ENCODE data around the gene IRF9. TPM values are rescaled to one million over a fixed set of nuclear protein-coding genes. Genes with fewer than 3 reads are reported as not detected.

IRF9 gene
- total RNA-seq, 1 donor: 112 TPM

GRCh38 chr14:24172261-24172860 is 11.3 kb downstream of the IRF9 start:
- no peak for DNase-seq (ENCODE audit: low read depth in 2 of 3, low spot score in 2 of 3)

- DNase-seq (ENCODE audit: low read depth in 2 of 3, low spot score in 2 of 3): no peak
These were observed 11.8 kb downstream of the IRF9 start for GRCh38 chr14:24172871-24173281.

GRCh38 chr14:24176599-24176998 is 15.5 kb downstream of the IRF9 start:
- DNase-seq (ENCODE audit: low read depth in 2 of 3, low spot score in 2 of 3): no peak

- no peak for DNase-seq (ENCODE audit: low read depth in 2 of 3, low spot score in 2 of 3)
These were observed 16.2 kb downstream of the IRF9 start for GRCh38 chr14:24177041-24177825.

- no peak for DNase-seq (ENCODE audit: low read depth in 2 of 3, low spot score in 2 of 3)
These were observed 16.8 kb downstream of the IRF9 start for GRCh38 chr14:24177891-24178290.

DNA sequence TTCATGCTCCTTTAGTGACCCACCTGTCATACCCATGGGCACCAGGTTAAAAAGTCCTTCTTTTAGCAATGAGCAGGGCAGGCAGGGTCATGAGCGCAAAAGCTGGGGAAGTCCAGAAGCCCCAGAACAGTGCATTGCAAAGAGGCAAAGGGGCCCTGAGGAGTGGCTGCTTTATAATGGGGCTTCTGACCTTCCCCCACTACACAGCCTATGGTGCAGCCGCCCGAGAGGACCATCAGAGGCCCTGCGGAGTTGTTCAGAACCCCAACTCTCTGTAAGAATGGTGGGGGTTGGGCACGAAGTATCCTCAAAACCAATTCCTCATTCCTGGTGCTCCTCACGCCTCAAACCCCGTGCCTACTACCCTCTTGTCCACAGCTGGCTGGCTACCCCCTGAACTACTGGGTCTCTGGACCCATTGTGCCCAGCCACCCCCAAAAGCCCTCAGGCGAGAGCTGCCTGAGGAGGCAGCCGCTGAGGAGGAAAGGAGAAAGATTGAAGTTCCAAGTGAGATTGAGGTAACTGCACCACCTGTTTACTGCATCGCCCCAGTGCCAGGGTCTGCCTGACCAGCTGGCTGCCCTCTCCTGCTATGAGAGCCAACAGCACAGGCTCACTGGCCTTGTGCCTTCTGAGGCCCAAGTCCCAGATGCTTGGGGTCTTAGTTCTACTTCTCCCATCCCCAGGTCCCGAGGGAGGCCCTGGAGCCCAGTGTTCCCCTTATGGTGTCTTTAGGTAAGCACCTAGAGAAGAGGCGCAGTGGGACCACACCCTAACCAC is 17.5 kb downstream of the IRF9 start:
- no peak for DNase-seq (ENCODE audit: low read depth in 2 of 3, low spot score in 2 of 3)

- DNase-seq (ENCODE audit: low read depth in 2 of 3, low spot score in 2 of 3): no peak
These were observed 18.4 kb downstream of the IRF9 start for GRCh38 chr14:24179294-24179960.

DNA sequence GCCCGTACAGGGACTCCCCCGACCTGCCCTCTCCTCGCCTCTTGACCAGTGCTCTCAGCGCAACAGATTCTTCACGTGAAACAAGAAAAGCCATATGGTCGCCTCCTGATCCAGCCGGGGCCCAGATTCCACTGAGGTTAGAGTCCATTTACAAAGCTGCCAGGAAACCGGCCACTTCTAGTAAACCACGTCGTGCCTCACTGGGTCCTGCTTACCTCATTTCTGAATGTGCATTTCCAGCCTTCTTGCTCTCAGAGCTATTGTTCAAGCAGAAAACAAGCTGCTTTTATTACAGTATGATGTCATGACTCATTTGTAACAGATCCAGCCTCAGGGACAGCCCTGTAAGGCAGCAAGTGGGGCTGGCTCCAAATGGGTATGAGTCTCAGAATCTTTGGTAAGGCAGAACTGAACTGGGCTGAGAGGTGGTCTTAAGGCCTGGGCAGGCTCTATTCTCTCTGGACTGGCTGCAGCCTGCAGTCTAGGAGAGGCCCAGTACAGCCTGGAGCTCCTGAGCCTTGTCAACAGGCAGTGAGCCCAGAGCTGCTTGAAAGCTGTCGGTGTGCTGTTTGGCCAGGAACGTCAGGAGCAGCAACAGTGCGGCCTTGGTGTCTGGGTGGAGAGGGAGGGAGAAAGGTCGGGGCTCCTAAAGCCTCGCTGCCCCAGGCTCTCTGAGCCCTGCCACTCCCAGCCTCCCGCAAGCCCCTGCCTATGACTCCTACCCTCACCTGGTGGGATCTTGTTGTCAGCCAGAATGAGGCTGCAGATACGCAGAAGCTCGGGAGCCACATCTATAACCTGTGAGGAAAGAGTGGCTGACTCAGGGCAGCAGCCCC is 19.1 kb downstream of the IRF9 start:
- DNase-seq (ENCODE audit: low read depth in 2 of 3, low spot score in 2 of 3): no peak

DNA sequence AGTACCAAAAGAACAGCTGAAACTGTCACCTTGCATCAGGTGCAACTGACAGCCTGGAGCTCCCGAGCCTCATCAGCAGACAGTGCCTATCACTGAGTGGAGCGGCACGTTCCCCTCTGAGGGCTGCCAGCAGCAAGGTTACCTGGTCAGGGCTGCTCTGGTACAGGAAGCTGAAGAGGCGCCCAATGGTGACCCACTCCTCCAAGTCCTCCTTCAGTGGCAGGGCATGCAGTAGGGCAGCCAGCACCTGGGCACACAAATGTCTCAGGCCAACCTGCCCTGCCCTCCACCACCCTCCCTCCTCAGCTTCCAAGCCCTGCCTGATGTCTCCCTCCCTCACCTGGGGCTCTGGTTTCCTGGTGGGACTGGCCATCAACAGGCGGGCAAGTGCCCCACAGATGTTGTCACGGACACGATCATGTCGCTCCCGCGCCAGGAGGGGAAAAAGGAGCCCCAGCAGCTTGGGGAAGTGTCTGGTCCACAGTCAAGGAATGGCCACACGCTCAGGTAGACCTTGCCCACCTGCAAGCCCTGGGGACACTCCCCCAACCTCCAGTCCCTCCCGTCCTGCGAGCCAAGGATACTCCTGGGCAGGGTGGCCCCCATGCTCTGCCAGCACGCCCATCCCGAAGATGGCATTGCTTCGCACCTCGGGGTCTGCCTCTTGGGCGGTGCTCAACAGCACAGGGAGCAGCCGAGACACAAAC is 20.5 kb downstream of the IRF9 start:
- no peak for DNase-seq (ENCODE audit: low read depth in 2 of 3, low spot score in 2 of 3)

DNA sequence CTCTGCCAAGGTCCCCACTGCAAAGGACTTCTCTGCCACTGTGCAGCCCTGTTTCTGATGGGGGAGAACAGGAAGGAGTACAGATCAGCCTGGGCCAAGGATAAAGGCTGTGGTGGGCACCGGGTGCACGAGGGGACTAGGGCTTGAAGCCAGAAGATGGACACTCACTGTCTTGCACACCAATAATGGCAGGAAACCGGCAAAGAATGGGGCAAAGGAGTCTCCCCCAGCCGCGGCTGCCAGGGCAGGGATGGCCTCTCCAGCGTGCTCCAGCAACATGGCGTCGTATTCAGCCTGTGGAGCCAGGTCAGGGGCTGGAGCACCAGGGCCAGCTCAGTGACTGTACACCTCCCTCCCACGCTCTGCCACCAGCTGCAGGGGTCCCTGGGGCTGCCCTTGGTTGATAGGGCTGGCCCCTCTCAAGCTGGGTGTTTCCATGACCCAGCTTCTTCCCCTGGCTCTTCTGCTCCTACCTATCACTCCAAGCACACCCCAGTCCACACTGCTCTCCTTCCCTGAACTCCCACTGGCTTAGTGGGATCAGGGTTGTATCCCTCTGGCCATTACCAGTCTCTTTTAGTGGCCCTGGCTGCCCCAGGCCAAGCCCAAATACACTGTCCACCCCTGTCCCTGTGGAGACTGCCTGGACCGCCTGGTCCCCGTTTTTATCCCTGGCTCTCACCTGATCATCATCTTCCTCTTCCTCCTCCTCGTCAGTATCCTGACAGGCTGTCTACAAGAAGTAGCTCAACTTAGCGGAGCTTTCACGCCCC is 21.2 kb downstream of the IRF9 start:
- DNase-seq (ENCODE audit: low read depth in 2 of 3, low spot score in 2 of 3): no peak

DNA sequence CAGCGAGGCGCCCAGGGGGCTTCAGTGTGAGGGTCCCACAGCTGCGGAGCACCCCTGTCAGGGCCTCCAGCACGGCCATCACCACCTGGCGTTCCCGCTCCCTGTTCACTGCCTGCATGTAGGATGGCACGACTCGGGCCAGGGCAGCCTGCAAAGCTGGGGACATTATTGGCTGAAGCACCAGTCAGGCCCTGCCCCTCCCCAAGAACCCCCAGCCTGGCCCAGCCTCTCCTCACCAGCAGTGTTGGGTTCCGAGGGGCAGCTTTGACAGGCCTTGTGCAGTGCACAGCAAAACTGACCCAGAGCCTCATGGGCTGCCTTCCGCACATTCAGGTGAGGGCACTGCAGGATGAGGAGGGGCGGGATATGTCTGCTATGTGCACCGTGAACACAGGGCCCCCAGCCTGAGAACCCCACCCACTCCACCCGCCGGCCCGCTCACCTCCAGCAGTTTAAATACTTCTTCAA is 22.0 kb downstream of the IRF9 start:
- no peak for DNase-seq (ENCODE audit: low read depth in 2 of 3, low spot score in 2 of 3)

DNA sequence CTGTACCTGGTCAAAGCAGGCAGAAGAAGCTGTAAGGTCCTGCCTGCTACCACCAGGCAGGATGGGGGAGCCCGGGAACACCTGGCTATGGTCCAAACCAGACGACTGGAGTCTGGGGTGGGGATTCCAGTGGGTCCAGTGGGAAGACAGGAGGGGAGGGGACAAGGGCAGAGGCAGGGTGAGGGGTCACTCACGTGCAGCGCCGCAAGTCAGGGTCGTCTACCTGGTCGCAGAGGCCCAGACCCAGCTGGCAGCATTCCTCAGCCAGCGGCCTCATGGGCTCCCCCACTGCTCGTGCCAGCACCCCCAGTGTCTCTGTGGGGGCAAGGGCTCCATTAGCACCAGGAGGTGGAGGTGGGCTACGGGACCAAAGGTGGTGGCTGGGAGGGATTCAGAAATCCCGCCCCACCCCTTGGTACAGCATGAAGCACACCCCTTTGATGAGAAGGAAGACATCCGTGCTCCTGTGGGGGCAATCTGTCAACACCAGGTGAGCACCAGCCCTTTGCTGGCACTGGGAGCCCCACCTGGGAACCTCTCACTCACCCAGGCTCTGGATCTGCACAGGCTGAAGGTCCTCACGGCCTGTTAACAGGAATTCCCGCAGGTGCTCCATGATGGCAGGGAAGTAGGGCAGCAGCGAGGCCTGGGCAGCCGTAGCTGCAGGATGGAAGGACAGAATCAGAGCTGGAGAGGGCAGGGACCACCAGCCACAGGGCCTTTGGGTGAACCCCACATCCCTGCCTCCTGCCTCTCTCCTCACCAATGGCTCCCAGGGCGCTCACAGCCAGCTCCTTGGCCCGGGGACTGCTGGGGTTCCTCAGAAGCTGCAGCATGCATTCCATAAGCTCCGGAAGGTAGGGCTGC is 23.3 kb downstream of the IRF9 start:
- DNase-seq (ENCODE audit: low read depth in 2 of 3, low spot score in 2 of 3): no peak

- DNase-seq (ENCODE audit: low read depth in 2 of 3, low spot score in 2 of 3): no peak
These were observed 24.0 kb downstream of the IRF9 start for GRCh38 chr14:24185026-24185425.

DNA sequence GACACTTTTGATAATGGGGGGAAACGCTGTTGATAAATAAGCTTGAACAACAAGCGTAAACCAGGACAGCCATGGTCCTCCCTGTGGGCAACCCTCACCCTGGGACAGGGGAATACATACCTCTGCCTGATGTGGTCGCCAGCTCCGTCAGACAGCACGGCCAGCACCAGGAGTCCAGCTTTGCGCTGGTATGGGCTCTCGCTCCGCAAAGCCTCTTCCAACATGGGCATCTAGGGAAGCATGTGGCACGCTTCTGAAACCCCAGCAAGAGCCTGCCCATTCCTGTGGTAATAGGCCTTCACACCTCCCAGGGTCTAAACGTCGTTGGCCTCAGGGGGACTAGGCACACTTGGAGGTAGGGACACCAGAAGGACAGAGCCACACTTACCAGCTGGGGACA is 24.7 kb downstream of the IRF9 start:
- DNase-seq (ENCODE audit: low read depth in 2 of 3, low spot score in 2 of 3): no peak

GRCh38 chr14:24186831-24187538 is 25.9 kb downstream of the IRF9 start:
- DNase-seq (ENCODE audit: low read depth in 2 of 3, low spot score in 2 of 3): no peak

DNA sequence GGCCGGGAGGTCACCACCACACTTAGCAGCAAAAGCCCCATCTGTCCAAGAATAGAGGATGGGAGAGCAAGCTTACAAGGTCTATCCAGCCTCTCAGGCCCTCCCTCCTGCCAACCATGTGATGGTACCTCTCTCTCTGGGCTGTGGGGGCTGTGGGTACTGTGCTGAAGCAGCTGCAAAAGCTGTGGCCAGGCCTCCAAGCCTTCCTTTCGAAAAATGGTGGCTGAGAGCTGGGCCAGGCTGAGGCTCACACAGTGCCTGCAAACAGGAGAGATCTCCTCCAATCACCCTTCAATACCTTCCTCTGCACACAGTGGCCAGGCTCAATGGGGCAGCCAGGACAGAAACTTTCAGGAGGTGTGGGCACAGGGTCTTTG is 26.5 kb downstream of the IRF9 start:
- DNase-seq (ENCODE audit: low read depth in 2 of 3, low spot score in 2 of 3): no peak

Data from hematopoietic multipotent progenitor cell (in vitro differentiated cells).